Neural cell (in vitro differentiated cells): ENCODE data around the gene HEY2. TPM values are rescaled to one million over a fixed set of nuclear protein-coding genes. Genes with fewer than 3 reads are reported as not detected.

Source experiments
- H2AFZ ChIP-seq: fragments of 200-600, 300-800 bp; sonication (generic), shearing (Covaris generic); 2 replicates; pipeline ENCODE4 v1.6.0; 2014; ENCODE audit warnings: low read depth, mild to moderate bottlenecking, antibody characterized with exemption, low read length, moderate library complexity
- H3F3A ChIP-seq: fragments of 200-600 bp; shearing (Covaris generic); 2 replicates; pipeline ENCODE4 v1.6.1; 2016; ENCODE audit warnings: mild to moderate bottlenecking, moderate library complexity, mixed read lengths, antibody characterized with exemption, low read length; ENCODE audit not compliant: insufficient read depth, poor library complexity, severe bottlenecking
- H3K27ac ChIP-seq: fragments of 200-600, 300-800 bp; sonication (generic), shearing (Covaris generic); 2 replicates; pipeline ENCODE4 v1.5.1; 2014; ENCODE audit warnings: mild to moderate bottlenecking, low read length, moderate library complexity
- H3K27me3 ChIP-seq: fragments of 300-800, 200-600 bp; sonication (generic), shearing (Covaris generic); 2 replicates; pipeline ENCODE4 v1.6.0; 2014; ENCODE audit warnings: mild to moderate bottlenecking, low read depth, low read length, moderate library complexity; ENCODE audit not compliant: insufficient read depth
- H3K36me3 ChIP-seq: fragments of 300-800, 200-600 bp; sonication (generic), shearing (Covaris generic); 2 replicates; pipeline ENCODE4 v1.5.1; 2014; ENCODE audit warnings: mild to moderate bottlenecking, antibody characterized with exemption, low read length, moderate library complexity; ENCODE audit not compliant: insufficient read depth
- H3K4me2 ChIP-seq: fragments of 300-800, 200-600 bp; sonication (generic), shearing (Covaris generic); 2 replicates; pipeline ENCODE4 v1.6.0; 2014; ENCODE audit warnings: mild to moderate bottlenecking, low read length
- H3K4me3 ChIP-seq: fragments of 300-800, 200-600 bp; sonication (generic), shearing (Covaris generic); 2 replicates; pipeline ENCODE4 v1.5.1; 2014; ENCODE audit warnings: mild to moderate bottlenecking, low read length, moderate library complexity
- H3K79me2 ChIP-seq: fragments of 200-600 bp; shearing (Covaris generic); replicated peaks from 2 replicates; pipeline ENCODE4 v1.6.0; 2014; ENCODE audit warnings: mild to moderate bottlenecking, low read length, moderate library complexity; ENCODE audit not compliant: insufficient read depth
- H3K9ac ChIP-seq: fragments of 300-800, 200-600 bp; sonication (generic), shearing (Covaris generic); 2 replicates; pipeline ENCODE4 v1.6.1; 2016; ENCODE audit warnings: mild to moderate bottlenecking, low read length, mixed read lengths
- H3K9me2 ChIP-seq: fragments of 200-600 bp; shearing (Covaris generic); 2 replicates; pipeline ENCODE4 v1.6.1; 2016; ENCODE audit warnings: mild to moderate bottlenecking, low read length, mixed read lengths; ENCODE audit not compliant: insufficient read depth
- H3K9me3 ChIP-seq: fragments of 200-600, 300-800 bp; sonication (generic), shearing (Covaris generic); 2 replicates; pipeline ENCODE4 v1.6.1; 2016; ENCODE audit warnings: mild to moderate bottlenecking, mixed run types, low read length, moderate library complexity, mixed read lengths
- H4K20me1 ChIP-seq: fragments of 200-600 bp; shearing (Covaris generic); 2 replicates; pipeline ENCODE4 v1.6.1; 2016; ENCODE audit warnings: mild to moderate bottlenecking, mixed run types; ENCODE audit not compliant: insufficient read depth
- CTCF ChIP-seq: fragments of 450-650 bp; IDR thresholded peaks from 2 replicates; pipeline ENCODE4 v1.5.1; 2014; ENCODE audit warnings: antibody characterized with exemption, mild to moderate bottlenecking, moderate library complexity; ENCODE audit not compliant: poor library complexity, severe bottlenecking
- EP300 ChIP-seq: fragments of 450-650 bp; conservative IDR thresholded peaks from 2 replicates; pipeline ENCODE4 v1.6.1; 2014; ENCODE audit warnings: antibody characterized with exemption, mild to moderate bottlenecking, moderate library complexity; ENCODE audit not compliant: poor library complexity, severe bottlenecking
- EZH2 ChIP-seq: fragments of 200-600, 300-800 bp; shearing (Covaris generic), sonication (generic); IDR thresholded peaks from 2 replicates; pipeline ENCODE4 v1.6.1; 2014; ENCODE audit warnings: antibody characterized with exemption, low read length, borderline replicate concordance, mild to moderate bottlenecking; ENCODE audit not compliant: insufficient read depth, poor library complexity, severe bottlenecking
- MXI1 ChIP-seq: fragments of 450-650 bp; conservative IDR thresholded peaks from 2 replicates; pipeline ENCODE4 v1.6.1; 2014; ENCODE audit warnings: antibody characterized with exemption, mild to moderate bottlenecking; ENCODE audit not compliant: poor library complexity, severe bottlenecking
- POLR2AphosphoS5 ChIP-seq: IDR thresholded peaks from 2 replicates; pipeline ENCODE4 v1.6.1; 2012
- RAD21 ChIP-seq: fragments of 450-650 bp; conservative IDR thresholded peaks from 2 replicates; pipeline ENCODE4 v1.6.1; 2014; ENCODE audit warnings: antibody characterized with exemption, mild to moderate bottlenecking, moderate library complexity
- REST ChIP-seq: IDR thresholded peaks from 2 replicates; pipeline ENCODE4 v1.6.1; 2012; ENCODE audit warnings: borderline replicate concordance
- SMC3 ChIP-seq: fragments of 450-650 bp; conservative IDR thresholded peaks from 2 replicates; pipeline ENCODE4 v1.6.1; 2014; ENCODE audit warnings: antibody characterized with exemption, mild to moderate bottlenecking, moderate library complexity; ENCODE audit not compliant: poor library complexity
- TAF1 ChIP-seq: IDR thresholded peaks from 2 replicates; pipeline ENCODE4 v1.6.1; 2012; ENCODE audit warnings: low read depth
- polyA plus RNA-seq: library from polyadenylated mRNA; depleted of rRNA; stranded (reverse); fragments of >200 nt; gene quantifications from 2 replicates; pipeline ENCODE4 v1.2.3, GENCODE V29; 2014

HEY2 gene
- polyA plus RNA-seq, 1 donor from 2014 or later, result 0.20 TPM

- no peaks in the 10 kb centered on the region for H3K9me3 ChIP-seq
- H3K4me3 ChIP-seq, result peak overlapping the region; percentile 89
- H3F3A ChIP-seq, result no peaks in the 10 kb centered on the region
- no peaks in the 10 kb centered on the region for H4K20me1 ChIP-seq
- no peaks in the 10 kb centered on the region for H3K9me2 ChIP-seq
- no peak overlapping the region for H3K9ac ChIP-seq
- no peak overlapping the region for H2AFZ ChIP-seq
- H3K4me2 ChIP-seq, result peak overlapping the region; percentile 66
- no peaks in the 10 kb centered on the region for H3K36me3 ChIP-seq
- peaks cover 19% of the 10 kb centered on the region for H3K79me2 ChIP-seq
- H3K27me3 ChIP-seq, result no peaks in the 10 kb centered on the region
- no peak for TF ChIP-seq RAD21
- TF ChIP-seq REST, result no peak
- no peak for TF ChIP-seq TAF1
- no peak for TF ChIP-seq MXI1
- TF ChIP-seq EP300, result no peak
- no peak for TF ChIP-seq EZH2
- no peak for TF ChIP-seq POLR2AphosphoS5
- TF ChIP-seq SMC3, result no peak
- TF ChIP-seq CTCF, result no peak
- H3K27ac ChIP-seq, result no peak overlapping the region
Measured at GRCh38 chr6:125792172-125792571, 42.7 kb downstream of the HEY2 start.

GRCh38 chr6:125792680-125793079, 43.2 kb downstream of the HEY2 start:
- no peak overlapping the region for H3K27ac ChIP-seq
- no peak overlapping the region for H3K9ac ChIP-seq
- no peaks in the 10 kb centered on the region for H3F3A ChIP-seq
- no peaks in the 10 kb centered on the region for H3K9me2 ChIP-seq
- no peaks in the 10 kb centered on the region for H4K20me1 ChIP-seq
- no peaks in the 10 kb centered on the region for H3K36me3 ChIP-seq
- no peak overlapping the region for H2AFZ ChIP-seq
- no peaks in the 10 kb centered on the region for H3K9me3 ChIP-seq
- TF ChIP-seq SMC3 (no peak), CTCF (no peak), MXI1 (no peak), EZH2 (no peak), TAF1 (no peak), POLR2AphosphoS5 (no peak), REST (no peak), RAD21 (no peak), EP300 (no peak)
- H3K4me3 ChIP-seq, result peak overlapping the region; percentile 89
- H3K79me2 ChIP-seq, result peaks cover 19% of the 10 kb centered on the region
- H3K27me3 ChIP-seq, result no peaks in the 10 kb centered on the region
- peak overlapping the region; percentile 66 for H3K4me2 ChIP-seq
